SK-N-SH treated with all-trans-retinoic acid at 6 μM for 48 hours (cell line): ENCODE measurements around the gene AADAC.

Experiments
- ATAC-seq: fragments of 200-7000 bp; cut with Tn5 transposase; 3 replicates; pipeline ENCODE4 v1.9.1; 2020; ENCODE audit warnings: mild to moderate bottlenecking, moderate library complexity
- BACH2 ChIP-seq: fragments of 250-450 bp; sonication (Bioruptor Pico); IDR thresholded peaks from 2 replicates; pipeline ENCODE4 v1.9.0; 2021; ENCODE audit warnings: mild to moderate bottlenecking, borderline replicate concordance
- CSDC2 ChIP-seq: fragments of 250-450 bp; sonication (Bioruptor Pico); IDR thresholded peaks from 2 replicates; pipeline ENCODE4 v1.5.0; 2020; ENCODE audit warnings: mild to moderate bottlenecking, moderate library complexity
- ESRRG ChIP-seq: fragments of 250-450 bp; sonication (Bioruptor Pico); IDR thresholded peaks from 2 replicates; pipeline ENCODE4 v1.6.1; 2021; ENCODE audit warnings: mild to moderate bottlenecking
- GLIS3 ChIP-seq: fragments of 250-450 bp; sonication (Bioruptor Pico); IDR thresholded peaks from 2 replicates; pipeline ENCODE4 v1.5.0; 2020; ENCODE audit warnings: mild to moderate bottlenecking, moderate library complexity
- ISL1 ChIP-seq: fragments of 250-450 bp; sonication (Bioruptor Pico); IDR thresholded peaks from 2 replicates; pipeline ENCODE4 v2.1.2; 2022; ENCODE audit warnings: mild to moderate bottlenecking, moderate library complexity
- OSR1 ChIP-seq: fragments of 250-450 bp; sonication (Bioruptor Pico); IDR thresholded peaks from 2 replicates; pipeline ENCODE4 v1.8.0; 2022; ENCODE audit warnings: moderate library complexity, mild to moderate bottlenecking, inconsistent platforms
- RARB ChIP-seq: fragments of 250-450 bp; sonication (Bioruptor Pico); IDR thresholded peaks from 2 replicates; pipeline ENCODE4 v1.8.0; 2021; ENCODE audit warnings: mild to moderate bottlenecking, moderate library complexity
- SNAI2 ChIP-seq: fragments of 250-450 bp; sonication (Bioruptor Pico); IDR thresholded peaks from 2 replicates; pipeline ENCODE4 v1.5.0; 2020; ENCODE audit warnings: mild to moderate bottlenecking, moderate library complexity
- TCF4 ChIP-seq: fragments of 250-450 bp; sonication (Bioruptor Pico); IDR thresholded peaks from 2 replicates; pipeline ENCODE4 v1.8.0; 2021; ENCODE audit warnings: mild to moderate bottlenecking, moderate library complexity, borderline replicate concordance
- TOX ChIP-seq: fragments of 250-450 bp; sonication (Bioruptor Pico); IDR thresholded peaks from 2 replicates; pipeline ENCODE4 v1.8.0; 2021; ENCODE audit warnings: mild to moderate bottlenecking, moderate library complexity, borderline replicate concordance
- ZC3H10 ChIP-seq: fragments of 250-450 bp; sonication (Bioruptor Pico); IDR thresholded peaks from 2 replicates; pipeline ENCODE4 v1.5.1; 2021; ENCODE audit warnings: mild to moderate bottlenecking, moderate library complexity
- ZFP3 ChIP-seq: fragments of 250-450 bp; sonication (Bioruptor Pico); IDR thresholded peaks from 2 replicates; pipeline ENCODE4 v1.5.0; 2020; ENCODE audit warnings: mild to moderate bottlenecking, moderate library complexity
- ZFP30 ChIP-seq: fragments of 450-650 bp; formaldehyde crosslinking; IDR thresholded peaks from 2 replicates; pipeline ENCODE4 v1.5.0; 2022; ENCODE audit warnings: mild to moderate bottlenecking, moderate library complexity
- ZNF565 ChIP-seq: fragments of 450-650 bp; formaldehyde crosslinking; conservative IDR thresholded peaks from 2 replicates; pipeline ENCODE4 v1.5.0; 2020; ENCODE audit warnings: low read depth, mild to moderate bottlenecking, moderate library complexity
- ZNF70 ChIP-seq: fragments of 450-650 bp; formaldehyde crosslinking; IDR thresholded peaks from 2 replicates; pipeline ENCODE4 v1.5.0; 2020; ENCODE audit warnings: mild to moderate bottlenecking, moderate library complexity
- TF ChIP-seq, protein P1 (sequence below): fragments of 250-450 bp; sonication (Bioruptor Pico); IDR thresholded peaks from 2 replicates; pipeline ENCODE4 v1.5.1; 2020; ENCODE audit warnings: low read depth, mild to moderate bottlenecking, moderate library complexity
- TF ChIP-seq, protein P2 (sequence below): fragments of 250-450 bp; sonication (Bioruptor Pico); IDR thresholded peaks from 2 replicates; pipeline ENCODE4 v1.8.0; 2020; ENCODE audit warnings: mild to moderate bottlenecking, moderate library complexity, borderline replicate concordance
- TF ChIP-seq, protein P3 (sequence below): fragments of 250-450 bp; sonication (Bioruptor Pico); IDR thresholded peaks from 2 replicates; pipeline ENCODE4 v1.5.1; 2021; ENCODE audit warnings: mild to moderate bottlenecking, moderate library complexity
- TF ChIP-seq, protein P4 (sequence below): fragments of 250-450 bp; sonication (Bioruptor Pico); IDR thresholded peaks from 2 replicates; pipeline ENCODE4 v1.5.0; 2020; ENCODE audit warnings: mild to moderate bottlenecking, moderate library complexity
- TF ChIP-seq, protein P5 (sequence below): fragments of 250-450 bp; sonication (Bioruptor Pico); IDR thresholded peaks from 2 replicates; pipeline ENCODE4 v1.8.0; 2021; ENCODE audit warnings: low read depth, mild to moderate bottlenecking, moderate library complexity, borderline replicate concordance

The AADAC gene

DNA sequence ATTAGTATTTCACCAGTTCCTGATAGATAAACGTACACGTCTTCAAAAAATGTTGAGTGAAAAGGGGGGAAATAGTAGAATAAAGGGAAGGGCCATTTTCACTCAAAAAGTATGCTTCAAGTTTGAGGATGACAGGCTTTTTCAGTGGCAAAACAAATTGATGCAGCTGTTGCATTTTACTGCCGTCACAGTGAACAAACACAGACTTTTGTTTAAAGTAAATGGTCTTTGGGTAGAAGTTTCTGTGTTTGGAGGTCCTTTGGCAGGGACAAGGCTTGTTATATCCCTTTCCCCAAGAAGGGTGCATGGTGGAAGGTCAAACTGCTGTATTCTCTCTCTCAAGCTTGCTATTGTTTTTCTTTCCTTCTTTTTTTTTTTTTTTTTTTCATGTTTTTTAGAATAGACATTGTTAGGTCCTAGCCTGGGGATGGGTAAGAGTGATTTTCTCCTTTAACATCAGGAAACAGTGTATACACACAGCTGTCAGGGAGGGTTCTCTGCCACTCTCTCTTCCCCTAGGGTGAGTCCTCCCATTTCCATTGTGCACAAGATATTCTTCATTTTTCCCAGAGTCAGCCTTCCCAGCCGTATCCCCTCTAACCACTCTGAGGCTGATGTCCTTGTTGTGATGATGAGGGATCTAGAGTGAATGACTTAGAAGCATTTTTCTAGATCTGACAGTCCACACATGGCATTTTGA lies 52.9 kb downstream of the AADAC start:
- ATAC-seq = peak; percentile 7; the same call in 1 of the 3 replicates
- no peak for TF ChIP-seq ZFP3 (CRISPR knock-in tag)
- TF ChIP-seq, protein P1, sequence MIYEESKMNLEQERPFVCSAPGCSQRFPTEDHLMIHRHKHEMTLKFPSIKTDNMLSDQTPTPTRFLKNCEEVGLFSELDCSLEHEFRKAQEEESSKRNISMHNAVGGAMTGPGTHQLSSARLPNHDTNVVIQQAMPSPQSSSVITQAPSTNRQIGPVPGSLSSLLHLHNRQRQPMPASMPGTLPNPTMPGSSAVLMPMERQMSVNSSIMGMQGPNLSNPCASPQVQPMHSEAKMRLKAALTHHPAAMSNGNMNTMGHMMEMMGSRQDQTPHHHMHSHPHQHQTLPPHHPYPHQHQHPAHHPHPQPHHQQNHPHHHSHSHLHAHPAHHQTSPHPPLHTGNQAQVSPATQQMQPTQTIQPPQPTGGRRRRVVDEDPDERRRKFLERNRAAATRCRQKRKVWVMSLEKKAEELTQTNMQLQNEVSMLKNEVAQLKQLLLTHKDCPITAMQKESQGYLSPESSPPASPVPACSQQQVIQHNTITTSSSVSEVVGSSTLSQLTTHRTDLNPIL (CRISPR knock-in tag) = no peak
- no peak for TF ChIP-seq ZC3H10 (CRISPR knock-in tag)
- no peak for TF ChIP-seq CSDC2 (CRISPR knock-in tag)
- no peak for TF ChIP-seq OSR1
- no peak for TF ChIP-seq TOX (CRISPR knock-in tag)
- TF ChIP-seq ZFP30 (CRISPR knock-in tag) = no peak
- TF ChIP-seq ZNF565 = no peak
- TF ChIP-seq, protein P2, sequence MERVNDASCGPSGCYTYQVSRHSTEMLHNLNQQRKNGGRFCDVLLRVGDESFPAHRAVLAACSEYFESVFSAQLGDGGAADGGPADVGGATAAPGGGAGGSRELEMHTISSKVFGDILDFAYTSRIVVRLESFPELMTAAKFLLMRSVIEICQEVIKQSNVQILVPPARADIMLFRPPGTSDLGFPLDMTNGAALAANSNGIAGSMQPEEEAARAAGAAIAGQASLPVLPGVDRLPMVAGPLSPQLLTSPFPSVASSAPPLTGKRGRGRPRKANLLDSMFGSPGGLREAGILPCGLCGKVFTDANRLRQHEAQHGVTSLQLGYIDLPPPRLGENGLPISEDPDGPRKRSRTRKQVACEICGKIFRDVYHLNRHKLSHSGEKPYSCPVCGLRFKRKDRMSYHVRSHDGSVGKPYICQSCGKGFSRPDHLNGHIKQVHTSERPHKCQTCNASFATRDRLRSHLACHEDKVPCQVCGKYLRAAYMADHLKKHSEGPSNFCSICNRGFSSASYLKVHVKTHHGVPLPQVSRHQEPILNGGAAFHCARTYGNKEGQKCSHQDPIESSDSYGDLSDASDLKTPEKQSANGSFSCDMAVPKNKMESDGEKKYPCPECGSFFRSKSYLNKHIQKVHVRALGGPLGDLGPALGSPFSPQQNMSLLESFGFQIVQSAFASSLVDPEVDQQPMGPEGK = no peak
- no peak for TF ChIP-seq ISL1 (CRISPR knock-in tag)
- TF ChIP-seq GLIS3 (CRISPR knock-in tag) = no peak
- TF ChIP-seq, all 23 proteins: peak for 0

DNA sequence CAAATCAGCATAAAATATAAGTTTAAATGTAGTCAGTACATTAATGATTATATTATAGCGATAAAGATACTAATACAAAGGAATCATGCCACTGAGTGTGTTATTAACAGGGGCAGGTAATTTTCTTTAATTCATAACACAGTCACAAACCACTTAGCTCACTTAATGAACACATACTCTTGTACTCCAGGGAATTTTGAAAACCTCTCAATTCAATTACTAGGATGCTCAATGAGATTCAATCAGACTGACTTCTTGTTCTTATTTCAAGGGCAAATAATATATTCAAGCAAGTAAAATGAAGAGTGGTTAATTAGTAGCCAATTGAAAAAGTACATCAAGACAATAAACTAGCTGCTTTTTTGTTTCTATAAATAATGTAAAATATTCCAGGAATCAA lies 53.8 kb downstream of the AADAC start:
- TF ChIP-seq BACH2 (no peak), ZC3H10 (CRISPR knock-in tag) (no peak), ISL1 (CRISPR knock-in tag) (no peak), CSDC2 (CRISPR knock-in tag) (no peak), SNAI2 (CRISPR knock-in tag) (no peak)
- TF ChIP-seq, protein P3, sequence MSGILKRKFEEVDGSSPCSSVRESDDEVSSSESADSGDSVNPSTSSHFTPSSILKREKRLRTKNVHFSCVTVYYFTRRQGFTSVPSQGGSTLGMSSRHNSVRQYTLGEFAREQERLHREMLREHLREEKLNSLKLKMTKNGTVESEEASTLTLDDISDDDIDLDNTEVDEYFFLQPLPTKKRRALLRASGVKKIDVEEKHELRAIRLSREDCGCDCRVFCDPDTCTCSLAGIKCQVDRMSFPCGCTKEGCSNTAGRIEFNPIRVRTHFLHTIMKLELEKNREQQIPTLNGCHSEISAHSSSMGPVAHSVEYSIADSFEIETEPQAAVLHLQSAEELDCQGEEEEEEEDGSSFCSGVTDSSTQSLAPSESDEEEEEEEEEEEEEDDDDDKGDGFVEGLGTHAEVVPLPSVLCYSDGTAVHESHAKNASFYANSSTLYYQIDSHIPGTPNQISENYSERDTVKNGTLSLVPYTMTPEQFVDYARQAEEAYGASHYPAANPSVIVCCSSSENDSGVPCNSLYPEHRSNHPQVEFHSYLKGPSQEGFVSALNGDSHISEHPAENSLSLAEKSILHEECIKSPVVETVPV (CRISPR knock-in tag) = no peak
- TF ChIP-seq, protein P4, sequence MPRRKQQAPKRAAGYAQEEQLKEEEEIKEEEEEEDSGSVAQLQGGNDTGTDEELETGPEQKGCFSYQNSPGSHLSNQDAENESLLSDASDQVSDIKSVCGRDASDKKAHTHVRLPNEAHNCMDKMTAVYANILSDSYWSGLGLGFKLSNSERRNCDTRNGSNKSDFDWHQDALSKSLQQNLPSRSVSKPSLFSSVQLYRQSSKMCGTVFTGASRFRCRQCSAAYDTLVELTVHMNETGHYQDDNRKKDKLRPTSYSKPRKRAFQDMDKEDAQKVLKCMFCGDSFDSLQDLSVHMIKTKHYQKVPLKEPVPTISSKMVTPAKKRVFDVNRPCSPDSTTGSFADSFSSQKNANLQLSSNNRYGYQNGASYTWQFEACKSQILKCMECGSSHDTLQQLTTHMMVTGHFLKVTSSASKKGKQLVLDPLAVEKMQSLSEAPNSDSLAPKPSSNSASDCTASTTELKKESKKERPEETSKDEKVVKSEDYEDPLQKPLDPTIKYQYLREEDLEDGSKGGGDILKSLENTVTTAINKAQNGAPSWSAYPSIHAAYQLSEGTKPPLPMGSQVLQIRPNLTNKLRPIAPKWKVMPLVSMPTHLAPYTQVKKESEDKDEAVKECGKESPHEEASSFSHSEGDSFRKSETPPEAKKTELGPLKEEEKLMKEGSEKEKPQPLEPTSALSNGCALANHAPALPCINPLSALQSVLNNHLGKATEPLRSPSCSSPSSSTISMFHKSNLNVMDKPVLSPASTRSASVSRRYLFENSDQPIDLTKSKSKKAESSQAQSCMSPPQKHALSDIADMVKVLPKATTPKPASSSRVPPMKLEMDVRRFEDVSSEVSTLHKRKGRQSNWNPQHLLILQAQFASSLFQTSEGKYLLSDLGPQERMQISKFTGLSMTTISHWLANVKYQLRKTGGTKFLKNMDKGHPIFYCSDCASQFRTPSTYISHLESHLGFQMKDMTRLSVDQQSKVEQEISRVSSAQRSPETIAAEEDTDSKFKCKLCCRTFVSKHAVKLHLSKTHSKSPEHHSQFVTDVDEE (CRISPR knock-in tag) = no peak
- TF ChIP-seq, protein P5, sequence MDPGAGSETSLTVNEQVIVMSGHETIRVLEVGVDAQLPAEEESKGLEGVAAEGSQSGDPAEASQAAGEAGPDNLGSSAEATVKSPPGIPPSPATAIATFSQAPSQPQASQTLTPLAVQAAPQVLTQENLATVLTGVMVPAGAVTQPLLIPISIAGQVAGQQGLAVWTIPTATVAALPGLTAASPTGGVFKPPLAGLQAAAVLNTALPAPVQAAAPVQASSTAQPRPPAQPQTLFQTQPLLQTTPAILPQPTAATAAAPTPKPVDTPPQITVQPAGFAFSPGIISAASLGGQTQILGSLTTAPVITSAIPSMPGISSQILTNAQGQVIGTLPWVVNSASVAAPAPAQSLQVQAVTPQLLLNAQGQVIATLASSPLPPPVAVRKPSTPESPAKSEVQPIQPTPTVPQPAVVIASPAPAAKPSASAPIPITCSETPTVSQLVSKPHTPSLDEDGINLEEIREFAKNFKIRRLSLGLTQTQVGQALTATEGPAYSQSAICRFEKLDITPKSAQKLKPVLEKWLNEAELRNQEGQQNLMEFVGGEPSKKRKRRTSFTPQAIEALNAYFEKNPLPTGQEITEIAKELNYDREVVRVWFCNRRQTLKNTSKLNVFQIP (CRISPR knock-in tag) = no peak
- no peak for ATAC-seq

DNA sequence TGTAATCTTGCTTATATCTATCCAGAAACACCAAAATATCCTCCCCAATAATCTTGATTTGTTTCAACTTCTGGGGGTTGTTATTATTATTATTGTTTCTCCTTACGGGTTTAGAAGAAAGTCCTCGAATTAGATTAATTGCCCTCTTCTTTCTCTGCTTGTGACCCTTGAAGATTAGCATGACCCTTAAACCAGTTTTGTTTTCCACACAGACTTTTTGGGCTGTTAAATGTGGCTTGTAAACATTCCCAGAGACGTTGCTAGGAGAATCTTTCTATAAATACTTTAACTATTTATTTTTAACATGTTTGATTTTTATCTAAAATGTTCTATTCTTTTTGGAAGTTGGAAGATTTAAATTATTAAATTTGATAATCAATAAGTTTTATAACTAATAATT lies 55.3 kb downstream of the AADAC start:
- no peak for ATAC-seq
- TF ChIP-seq ISL1 (CRISPR knock-in tag) (no peak), CSDC2 (CRISPR knock-in tag) (no peak), SNAI2 (CRISPR knock-in tag) (no peak), ZFP30 (CRISPR knock-in tag) (no peak), ESRRG (CRISPR knock-in tag) (no peak), RARB (CRISPR knock-in tag) (no peak), TCF4 (CRISPR knock-in tag) (no peak), GLIS3 (CRISPR knock-in tag) (no peak), ZNF70 (CRISPR knock-in tag) (no peak), ZFP3 (CRISPR knock-in tag) (no peak), BACH2 (no peak), ZNF565 (no peak), OSR1 (no peak)
- TF ChIP-seq, protein P3 (CRISPR knock-in tag) = no peak
- TF ChIP-seq, protein P1 (CRISPR knock-in tag) = no peak
- TF ChIP-seq, protein P5 (CRISPR knock-in tag) = no peak
